GM18867 (cell line): ENCODE measurements around the gene KCNJ9.
"Not testable (repeated sequence)": the region's sequence is repeated elsewhere in the genome, so short reads cannot be mapped to it uniquely, and the experiment has no call there.

Experiments
- ATAC-seq: cut with Tn5 transposase; IDR thresholded peaks from one replicate; pipeline ENCODE4 v1.9.1; 2021; ENCODE audit warnings: mild to moderate bottlenecking, moderate library complexity; ENCODE audit not compliant: unreplicated experiment

Gene KCNJ9

DNA sequence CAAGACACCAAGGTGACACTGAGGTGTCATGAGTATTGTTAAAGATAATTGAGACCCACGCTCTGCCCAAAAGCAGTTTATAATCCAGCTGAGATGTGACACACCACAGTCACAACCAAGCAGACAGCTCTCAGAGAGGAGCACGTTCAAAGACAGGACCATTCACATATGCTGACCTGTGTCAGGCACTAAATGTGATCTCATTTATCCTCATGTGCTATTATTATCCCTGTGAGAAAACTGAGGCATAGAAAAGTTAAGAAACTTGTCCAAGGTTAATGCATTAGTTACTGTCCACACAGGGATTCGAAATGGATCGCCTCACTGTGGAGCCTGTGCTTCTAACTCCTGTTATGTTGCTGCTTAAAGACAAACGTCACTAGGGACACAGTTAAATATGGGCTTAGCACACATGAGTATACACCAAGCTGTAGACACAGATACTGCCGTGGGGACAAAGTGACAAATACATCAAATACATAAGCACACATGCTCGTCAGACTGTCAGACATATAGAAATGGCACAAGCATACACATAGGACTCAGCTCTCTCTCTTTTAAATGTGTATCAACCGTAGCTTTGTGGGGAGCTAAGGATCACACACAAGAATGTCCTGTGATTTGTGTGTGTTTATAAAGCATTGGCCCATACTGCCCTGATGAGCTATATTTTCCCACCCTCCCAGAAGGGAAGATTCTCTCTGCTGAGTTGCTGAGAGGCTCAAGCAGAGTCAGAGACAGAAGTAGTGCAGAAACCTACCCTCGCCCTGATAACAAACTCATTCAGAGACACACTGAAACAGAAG is 20.6 kb downstream of the KCNJ9 start:
- no peak for ATAC-seq

DNA sequence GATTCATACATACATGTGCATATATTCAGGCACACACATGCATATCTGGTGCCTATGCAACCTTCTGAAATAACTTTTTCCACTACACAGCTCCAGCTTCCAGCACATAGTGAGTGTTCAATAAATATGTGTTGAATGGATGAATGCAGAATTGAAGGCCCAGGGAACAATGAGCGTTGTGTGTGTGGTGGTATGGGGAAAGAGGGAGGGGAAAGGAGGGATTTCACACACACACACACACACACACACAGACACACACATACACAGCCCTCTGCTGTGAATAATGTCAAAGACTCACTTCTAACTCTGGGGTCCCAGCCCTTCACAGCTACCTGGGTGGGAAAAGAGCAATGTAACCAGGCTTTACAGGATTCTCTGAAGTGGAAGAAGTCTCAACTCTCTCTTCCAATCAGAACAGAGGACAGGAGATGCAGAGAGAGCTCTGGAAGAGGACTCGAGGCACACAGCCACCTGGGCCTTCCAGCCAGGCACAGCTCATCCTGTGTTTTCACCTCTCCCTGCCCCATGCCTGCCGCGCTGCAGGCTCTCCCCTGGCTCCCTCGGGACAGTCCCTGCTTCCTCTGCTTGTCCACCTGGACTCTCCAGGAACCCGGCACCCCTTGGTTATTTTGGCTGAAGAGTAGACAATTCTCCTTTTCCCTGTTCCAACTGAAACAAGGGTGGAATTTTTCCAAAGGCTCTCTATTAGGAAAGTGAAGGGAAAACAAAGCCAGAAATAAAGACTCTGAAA is 22.5 kb downstream of the KCNJ9 start:
- no peak for ATAC-seq

DNA sequence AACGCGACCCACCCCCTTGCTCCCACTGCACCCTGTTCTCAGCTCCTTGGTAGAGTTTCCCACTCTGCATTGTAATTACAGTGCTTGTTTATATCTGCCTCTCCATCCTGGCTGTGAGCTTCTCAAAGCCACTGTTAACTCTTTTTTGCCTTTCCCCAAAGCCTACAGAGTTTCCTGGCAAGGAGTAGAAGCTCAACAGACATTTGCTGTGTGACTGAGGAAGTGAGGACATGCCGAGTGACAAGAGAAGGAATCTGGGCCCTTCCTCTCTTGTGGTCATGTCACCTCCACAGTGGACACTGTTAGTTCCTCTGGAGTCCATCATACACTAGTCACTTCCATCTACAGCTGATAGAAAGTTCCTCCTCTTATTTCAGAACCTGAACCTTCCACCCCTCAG is 23.1 kb downstream of the KCNJ9 start:
- ATAC-seq: no peak

DNA sequence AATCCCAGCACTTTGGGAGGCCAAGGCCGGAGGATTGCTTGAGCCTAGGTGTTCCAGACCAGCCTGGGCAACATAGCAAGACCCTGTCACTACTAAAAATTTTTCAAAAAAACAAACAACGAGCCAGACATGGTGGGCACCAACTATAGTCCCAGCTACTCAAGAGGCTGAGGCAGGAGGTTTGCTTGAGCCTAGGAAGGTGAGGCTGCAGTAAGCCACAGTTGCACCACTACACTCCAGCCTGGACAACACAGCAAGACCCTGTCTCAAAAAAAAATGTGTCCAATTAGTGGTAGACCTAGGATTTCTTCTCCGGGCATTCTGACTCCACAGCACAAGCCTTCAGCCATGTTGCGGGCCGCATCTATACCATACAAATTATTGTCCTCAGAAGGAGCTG is 23.8 kb downstream of the KCNJ9 start:
- no peak for ATAC-seq

DNA sequence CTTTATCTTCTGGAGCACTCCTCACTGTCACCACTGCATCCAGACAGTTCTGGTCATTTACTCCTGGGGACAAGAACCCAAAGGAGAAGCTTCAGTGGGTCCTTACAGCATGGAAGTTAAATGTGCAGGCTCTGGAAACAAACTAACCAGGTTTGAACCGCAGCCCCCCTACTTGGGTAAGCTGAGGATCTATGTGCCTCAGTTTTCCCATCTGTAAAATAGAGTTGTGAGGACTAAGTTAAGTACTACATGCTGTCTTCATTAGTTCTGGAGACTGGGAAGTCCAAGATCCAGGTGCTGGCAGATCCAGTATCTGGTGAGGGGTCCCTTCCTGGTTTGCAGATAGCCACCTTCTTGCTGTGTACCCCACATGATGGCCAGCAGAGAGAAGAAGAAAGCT is 26.2 kb downstream of the KCNJ9 start:
- ATAC-seq: no peak

DNA sequence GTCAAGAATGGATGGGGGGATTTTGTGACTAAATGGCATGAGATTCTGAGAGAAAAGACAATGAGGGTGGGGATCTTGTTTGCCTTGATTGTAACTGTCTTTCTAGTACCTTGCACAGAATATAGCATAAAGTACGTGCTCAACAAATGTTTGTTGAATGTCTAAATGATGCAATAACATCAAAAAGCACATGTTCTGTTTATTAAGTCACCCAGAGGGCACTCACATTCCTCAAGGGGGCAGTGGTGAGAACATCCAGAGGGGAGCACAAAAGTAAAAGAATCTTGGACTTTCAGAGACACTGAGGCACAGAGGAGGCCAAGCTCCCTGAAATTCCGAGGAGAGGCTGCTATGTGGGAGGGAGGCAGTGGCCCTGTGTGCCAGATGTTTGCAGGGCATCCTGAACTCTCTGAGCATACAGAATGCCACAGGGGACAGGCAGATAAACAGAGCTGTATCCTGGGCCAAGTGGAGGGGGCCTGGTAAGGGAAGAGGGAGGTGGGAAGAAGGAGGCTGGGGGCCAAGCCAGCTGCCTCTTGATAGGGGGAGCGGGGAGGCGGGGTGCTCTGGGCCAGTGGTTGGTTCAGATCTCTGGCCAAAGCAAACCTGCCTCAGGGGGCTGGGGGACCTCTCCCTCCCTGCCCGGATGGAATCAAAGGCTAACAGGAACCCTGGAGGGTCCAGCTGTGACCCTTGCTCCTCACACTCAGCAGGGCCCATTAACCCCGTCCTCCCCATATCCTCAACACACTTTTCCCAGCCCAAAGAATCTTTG is 27.7 kb downstream of the KCNJ9 start:
- ATAC-seq: no peak

DNA sequence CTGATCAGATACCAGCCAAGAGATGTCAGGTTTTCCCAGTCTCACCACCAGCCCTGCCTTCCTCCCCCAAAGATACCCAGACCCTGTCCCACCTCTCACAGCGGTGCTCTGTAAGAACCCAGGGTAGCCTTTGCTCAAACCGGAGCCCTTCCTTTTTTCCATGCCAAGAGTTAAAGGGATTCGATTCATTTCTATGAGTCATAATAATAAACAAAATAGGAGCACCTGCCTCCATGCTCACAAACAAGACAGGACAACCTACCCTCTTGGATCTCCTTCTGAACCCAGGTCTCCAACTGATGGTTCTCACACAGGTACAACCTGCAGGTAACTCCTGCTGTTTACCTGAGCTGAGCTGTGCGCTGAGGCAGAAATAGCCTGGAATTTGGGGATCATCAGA is 28.3 kb downstream of the KCNJ9 start:
- no peak for ATAC-seq

DNA sequence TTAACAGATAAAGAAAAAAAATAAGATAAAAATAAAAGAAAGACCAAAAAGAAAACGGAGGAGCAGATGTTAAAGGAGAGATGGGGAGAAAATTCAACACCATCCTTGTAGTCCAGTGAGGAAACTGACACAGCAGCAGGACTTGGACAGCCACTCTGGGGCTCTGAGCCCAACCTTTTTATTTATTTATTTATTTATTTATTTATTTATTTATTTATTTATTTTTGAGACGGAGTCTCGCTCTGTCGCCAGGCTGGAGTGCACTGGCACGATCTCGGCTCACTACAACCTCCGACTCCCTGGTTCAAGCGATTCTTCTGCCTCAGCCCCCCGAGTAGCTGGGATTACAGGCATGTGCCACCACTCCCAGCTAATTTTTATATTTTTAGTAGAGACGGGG is 30.1 kb downstream of the KCNJ9 start:
- not testable (repeated sequence) for ATAC-seq

DNA sequence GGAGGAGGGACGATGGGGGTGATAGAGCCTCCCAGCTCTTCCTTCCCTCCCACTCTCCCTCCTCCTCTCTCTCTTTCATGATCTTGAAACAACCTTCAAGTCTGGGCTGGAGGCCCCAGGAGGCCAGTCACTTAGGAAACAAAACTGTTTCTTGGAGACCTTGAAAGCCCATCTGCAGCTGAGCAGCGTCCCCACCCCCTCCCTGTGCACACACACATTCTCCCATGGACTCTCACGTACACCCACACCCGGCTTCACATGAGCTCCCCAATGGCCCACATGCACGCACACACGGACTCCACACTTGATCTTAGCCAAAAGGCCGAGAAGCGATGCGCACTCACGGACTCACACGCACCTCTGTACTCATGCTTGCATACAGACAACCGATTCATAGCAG is 31.0 kb downstream of the KCNJ9 start:
- ATAC-seq: no peak

DNA sequence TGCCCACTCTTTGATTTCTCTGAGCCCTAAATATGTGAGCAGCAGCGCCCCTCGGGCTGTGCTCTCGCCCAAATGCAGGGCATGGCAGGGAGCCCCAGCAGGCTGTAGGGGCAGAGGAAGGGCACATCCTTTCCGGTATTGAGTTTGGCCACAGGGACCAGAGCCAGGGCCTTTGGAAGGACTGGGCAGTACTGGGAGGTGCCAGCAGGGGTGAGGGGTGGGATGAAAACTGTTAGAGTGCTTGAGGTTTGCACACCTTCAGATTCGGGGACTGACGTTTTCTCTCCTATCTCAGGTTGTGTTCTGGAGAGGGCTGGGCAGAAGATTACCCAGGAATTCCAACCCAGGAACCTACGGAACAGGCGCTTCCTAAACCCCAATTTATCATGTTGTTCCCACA is 32.1 kb downstream of the KCNJ9 start:
- no peak for ATAC-seq

DNA sequence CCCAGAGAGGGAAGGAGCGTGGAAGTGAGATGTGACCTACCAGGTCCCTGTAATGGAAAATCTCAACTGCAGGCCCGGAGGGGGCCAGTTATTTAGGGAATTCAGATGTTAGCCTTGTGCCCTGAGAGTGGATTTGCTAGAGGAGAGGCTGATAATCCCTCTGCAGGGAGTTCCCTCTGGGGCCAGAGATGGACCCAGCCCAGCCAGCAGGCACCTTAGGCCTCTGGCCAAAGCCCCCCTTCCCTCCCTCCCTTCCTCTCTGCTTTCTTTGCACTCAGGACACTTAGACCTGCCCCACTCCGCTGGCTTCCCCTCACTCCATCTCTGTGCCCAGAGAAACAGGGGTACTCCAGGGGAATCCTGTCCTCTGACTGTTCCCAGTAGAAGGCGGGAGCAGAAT is 32.7 kb downstream of the KCNJ9 start:
- ATAC-seq: no peak

DNA sequence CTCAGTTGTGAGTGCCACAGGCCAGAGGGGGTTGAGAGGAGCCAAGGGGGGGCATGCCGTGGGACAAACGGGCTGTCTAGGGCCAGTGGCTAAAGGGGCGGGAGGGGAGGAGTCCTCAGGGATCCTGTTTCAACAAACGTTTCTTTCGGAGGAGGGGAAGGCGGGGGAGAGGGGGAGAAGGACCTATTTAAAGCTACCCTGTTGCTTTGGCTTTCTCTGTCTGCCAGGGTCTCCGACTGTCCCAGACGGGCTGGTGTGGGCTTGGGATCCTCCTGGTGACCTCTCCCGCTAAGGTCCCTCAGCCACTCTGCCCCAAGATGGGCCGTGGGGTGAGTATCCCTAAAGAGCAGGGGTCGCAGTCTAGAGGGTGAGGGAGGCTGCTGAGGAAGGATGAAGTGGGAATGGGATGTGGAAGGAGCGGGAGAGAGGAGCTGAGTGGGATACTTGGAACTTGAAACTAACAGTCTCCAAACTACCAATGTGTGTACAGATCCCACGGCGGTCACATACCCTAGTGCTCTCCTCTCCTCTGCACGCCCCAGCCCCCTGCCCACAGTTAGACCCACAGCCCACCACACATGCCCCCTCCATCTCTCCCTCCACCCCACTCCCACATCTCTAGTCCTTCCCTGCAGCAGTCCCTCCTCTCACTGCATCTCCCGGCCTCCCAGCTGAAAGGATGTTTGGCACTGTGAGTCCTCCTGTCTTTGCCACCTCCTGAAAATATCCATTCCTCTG is 34.4 kb downstream of the KCNJ9 start, which contains the start of gene ATP1A2:
TSS of gene ATP1A2 (plus strand) at position 215 of the 738 bp plus-strand sequence. CDS start at position 318, 103 bp downstream.
- no peak for ATAC-seq

DNA sequence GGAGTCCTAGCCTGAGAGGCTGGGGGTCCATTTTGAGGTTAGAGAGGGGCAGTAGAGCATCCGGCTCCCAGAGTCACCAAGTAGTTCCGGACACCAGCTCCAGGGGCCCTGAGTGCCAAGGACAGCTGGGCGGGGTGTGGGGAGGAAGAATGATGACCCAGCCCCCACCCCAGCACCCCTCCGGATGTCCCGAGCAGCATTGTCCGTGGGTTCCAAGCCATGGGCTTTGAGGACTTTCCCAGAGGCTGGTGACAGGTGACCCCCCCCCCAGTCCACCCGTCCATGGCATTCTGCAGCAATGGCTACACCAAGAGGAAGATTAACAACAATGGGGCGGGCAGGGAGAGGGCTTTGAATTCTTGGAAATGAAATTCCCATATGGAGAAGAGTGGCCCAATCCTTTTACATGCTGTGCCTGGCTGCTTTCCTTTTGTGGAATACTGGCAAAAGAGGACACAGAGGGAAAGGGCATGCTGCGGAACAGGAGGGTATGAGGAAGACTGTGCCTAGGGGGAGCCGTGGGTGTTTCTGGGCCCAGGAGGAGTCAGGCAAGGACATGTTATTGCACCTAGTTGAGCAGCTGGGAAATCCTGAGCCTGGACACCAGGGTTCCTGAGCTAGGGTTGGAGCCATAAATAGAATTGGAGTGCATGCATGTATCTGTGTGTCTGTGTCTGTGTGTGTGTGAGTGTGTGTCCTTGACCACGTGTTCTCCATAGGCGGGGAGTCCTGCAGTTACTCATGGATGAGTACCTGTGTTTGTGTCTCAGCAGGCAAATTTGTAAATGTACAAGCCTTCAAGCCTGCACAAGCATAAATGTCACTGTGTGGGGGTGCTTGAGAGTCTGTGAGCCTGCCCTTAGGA is 35.2 kb downstream of the KCNJ9 start:
- no peak for ATAC-seq

DNA sequence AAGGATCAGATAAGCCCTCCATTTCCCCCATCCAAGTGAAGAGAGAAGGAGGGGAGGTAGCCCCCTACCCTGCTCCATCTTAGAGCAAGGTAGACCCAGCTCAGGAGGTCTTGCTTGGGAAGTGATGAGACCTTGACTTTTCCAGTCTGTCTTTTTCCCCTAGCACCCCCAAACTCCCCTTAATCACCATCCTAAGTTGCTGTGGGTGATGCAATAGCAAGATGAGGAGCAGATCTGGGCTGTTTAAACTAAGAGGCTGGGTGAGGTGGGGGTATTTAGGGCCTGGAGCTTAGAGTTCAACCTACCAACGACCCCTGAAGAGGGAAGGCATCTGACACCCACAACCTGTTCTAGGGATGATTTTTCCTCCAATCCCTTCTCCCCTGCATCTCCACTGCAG is 36.0 kb downstream of the KCNJ9 start:
- ATAC-seq: no peak

DNA sequence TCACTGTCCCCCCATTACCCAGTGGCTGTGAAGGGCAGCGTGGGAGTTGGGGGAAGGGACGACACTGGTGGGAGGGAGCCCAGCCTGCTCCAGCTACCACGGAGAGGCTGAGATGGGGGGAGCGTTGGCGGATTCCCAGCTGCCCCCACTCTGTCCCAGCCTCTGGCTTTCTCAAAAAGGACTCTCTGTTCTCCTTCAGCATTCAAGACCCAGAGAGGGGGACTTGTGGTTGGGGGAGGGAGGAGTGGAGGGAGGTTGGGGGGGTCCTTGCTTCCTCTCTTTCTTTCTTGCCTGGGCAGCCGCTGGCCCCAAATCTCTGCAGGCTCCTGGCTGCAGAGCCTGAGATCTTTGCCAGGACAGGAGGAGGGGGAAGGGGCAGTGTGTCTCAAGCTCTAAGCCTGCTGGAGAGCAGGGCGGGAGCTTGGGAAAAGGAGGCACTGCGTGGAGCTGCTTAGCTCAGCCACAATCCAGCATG is 36.4 kb downstream of the KCNJ9 start:
- ATAC-seq: no peak

DNA sequence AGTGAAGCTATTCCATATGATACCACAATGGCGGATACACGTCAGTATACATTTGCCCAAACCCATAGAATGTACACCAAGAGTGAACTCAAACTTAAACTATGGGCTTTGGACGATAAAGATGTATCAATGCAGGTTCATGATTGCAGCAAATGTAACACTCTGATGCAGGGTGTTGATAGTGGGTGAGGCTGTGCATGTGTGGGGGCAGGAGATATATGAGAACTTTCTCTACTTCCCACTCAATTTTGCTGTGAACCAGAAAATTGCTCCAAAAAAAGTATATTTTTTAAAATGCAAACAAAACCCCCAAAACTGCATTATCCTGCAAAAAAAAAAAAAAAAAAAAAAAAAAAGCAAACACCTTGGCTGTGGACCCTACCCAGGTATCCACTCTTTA is 37.6 kb downstream of the KCNJ9 start:
- ATAC-seq: no peak

DNA sequence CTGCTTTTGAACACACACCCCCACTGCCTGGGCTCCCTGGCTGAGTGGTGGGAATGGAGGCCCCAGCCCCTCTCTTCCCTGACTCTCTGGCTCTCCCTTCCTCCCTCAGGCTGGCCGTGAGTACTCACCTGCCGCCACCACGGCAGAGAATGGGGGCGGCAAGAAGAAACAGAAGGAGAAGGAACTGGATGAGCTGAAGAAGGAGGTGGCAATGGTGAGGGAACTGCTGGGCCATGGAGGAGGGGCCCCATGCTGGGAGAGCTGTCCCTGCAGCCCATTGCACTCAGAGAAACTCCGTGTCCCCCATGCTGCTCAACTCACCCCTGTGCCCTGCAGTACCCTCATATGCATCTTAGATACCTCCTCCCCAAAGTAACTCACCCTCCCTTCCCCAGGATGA is 39.5 kb downstream of the KCNJ9 start:
- no peak for ATAC-seq

DNA sequence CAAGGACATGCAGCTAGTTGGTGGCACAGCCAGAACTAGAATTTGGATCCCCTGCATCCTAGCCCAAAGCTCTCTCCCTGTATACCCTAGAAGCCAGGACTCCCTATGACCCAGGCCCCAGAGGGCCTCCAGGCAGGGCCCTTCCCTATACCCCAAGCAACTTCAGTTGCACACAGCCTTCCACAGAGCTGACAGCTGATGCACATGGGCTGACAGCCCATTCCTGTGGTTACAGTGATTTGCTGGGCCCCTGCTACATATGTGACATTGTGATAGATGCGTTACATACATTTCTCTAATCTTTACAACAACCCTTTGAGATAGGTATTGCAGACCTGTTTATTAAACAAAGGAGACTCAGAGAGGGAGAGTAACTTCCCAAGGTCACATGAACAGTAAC is 40.0 kb downstream of the KCNJ9 start:
- ATAC-seq: no peak

DNA sequence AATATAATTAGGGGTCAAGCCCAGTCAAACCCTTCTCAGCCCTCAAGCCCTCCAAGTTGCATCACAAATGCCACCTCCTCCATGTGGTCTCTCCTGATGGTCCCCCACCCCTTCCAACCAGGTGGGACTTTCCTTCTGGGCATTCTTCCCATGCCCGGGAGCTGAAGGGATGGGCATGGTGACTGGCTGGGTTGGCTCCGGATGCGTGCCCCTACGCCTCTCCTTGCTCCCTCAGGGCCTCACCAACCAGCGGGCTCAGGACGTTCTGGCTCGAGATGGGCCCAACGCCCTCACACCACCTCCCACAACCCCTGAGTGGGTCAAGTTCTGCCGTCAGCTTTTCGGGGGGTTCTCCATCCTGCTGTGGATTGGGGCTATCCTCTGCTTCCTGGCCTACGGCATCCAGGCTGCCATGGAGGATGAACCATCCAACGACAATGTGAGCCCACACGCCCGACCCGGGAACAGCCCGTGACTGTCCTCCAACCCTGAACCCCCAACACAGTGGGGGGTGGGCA is 41.7 kb downstream of the KCNJ9 start:
- ATAC-seq: no peak

DNA sequence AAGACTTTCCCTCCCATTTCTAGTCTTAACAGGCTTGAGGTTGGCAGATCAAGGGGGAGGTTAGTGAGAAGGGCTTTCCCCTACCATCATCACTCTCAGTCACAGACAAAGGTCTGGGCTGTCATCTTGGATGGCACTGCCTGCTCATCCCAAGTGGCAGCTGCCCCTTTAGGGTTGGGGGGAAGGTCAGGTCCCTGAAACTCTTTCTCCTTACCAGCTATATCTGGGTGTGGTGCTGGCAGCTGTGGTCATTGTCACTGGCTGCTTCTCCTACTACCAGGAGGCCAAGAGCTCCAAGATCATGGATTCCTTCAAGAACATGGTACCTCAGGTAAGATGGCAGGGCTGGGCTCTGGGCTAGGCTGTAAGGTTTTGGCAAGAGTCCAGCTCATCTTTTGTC is 42.4 kb downstream of the KCNJ9 start:
- ATAC-seq: no peak
